Daoy (cell line): Measurements from ENCODE around the gene ZBTB18. TPM values are rescaled to one million over a fixed set of nuclear protein-coding genes. Genes with fewer than 3 reads are reported as not detected.
"Not testable (repeated sequence)": the region's sequence is repeated elsewhere in the genome, so short reads cannot be mapped to it uniquely, and the experiment has no call there.

Experiments used
- DNase-seq: peaks from one replicate; pipeline ENCODE4 v3.0.0-alpha.2; 2015; ENCODE audit warnings: low read depth
- total RNA-seq: library from RNA; depleted of rRNA; stranded (reverse); fragments of >200 nt; shearing (Covaris generic); gene quantifications from 2 replicates; pipeline ENCODE4 v1.2.3, GENCODE V29; 2014; rRNA removed

ZBTB18 gene
- 11.9 and 12.9 TPM in 2 replicates for total RNA-seq

DNA sequence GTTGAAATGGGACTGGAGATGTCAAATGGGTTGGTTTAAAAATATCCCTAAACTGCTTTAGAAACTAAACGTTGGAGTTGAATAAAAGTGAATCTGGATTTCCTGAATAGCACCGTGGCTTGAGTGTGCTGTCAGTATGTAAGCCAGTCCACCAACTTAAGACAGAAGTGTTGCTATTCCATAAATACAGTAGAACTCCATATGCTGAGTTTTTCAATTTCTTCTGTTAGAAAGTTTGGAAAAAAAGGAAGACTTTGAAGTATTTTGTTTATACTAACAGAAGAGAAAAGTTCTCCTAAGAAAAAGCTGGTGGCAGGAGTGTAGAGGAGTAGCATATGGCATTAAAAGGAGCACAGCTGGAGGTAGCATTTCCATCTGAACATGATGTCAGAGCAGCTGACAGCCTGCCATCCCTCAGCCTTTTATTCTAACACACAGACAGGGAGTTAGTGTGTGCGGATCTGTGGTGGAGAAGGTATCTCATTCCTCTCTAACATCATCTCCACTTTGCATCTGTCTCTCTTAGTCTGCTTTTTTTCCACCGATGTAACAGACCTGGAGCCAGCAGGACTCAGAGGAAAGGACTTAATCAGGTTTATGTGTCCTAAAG is at the start of gene ZBTB18:
Gene ZBTB18 (plus strand): TSS at position 449 of the 610 bp plus-strand sequence. CDS start 149 bp downstream, at position 598.
- DNase-seq, result peak; percentile 63

DNA sequence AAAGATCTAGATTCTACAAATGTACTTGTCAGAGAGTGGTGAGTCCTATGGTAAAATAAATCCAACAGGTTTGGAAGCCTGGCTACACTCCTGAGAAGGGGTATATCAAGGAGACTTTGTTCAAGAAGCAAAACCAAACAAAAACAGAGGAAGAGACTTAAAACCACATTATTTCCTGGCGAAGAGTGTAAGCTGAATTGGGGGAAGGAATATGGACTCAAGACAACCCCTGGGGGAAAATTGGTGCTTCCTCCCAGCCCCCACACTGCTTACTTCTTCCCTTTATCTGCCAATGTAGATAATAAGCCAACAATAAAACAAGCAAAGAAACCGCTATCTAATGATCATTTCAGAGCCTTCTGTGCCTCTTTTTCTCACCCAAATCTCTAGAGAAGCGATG is 48.4 kb upstream of the ZBTB18 start:
- no peak for DNase-seq

DNA sequence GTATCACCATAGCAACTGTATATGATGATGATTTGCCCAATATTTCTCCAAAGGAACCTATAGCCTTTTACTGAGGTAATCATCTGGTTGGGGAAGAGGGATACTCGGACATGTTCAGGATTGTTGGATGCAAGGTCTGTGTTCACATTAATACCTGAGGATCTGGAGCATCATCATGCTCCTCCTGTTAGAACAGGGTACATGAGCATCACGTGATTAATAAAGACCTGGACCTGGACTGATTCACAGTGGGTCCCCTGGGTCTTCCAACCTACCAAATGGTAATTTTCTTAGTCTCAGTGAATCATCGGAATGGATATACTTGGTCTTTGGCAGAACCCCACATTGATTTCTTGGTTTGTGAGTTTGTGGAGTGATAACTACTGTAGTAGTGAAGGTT is 45.6 kb upstream of the ZBTB18 start:
- DNase-seq, result no peak

GRCh38 chr1:244006381-244006901 is 44.6 kb upstream of the ZBTB18 start:
- no peak for DNase-seq

- DNase-seq, result no peak
Measured at GRCh38 chr1:244006961-244007360, 44.1 kb upstream of the ZBTB18 start.

GRCh38 chr1:244010191-244010590 is 40.9 kb upstream of the ZBTB18 start:
- peak; percentile 59 for DNase-seq

DNA sequence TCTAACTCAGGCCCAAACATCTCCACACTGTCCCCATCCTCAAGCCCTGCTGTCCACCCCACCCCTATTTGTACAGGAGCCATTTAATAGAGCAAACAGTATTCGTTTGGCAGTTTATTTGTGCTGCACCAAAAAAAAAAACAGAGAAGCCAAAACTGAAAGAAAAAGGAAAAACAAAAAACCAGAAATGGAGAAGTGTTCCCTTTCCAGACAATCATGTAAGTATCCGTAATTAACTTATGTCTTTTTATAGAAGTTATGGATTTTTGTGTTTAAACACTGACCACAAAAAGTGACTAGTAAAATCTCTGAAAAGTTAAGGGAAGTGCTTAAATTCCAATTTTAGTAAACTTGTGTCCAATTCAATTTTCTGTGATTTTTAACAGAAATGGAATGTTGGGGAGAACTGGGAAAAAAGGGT is 40.4 kb upstream of the ZBTB18 start:
- no peak for DNase-seq

- DNase-seq, result no peak
Measured at GRCh38 chr1:244011271-244011670, 39.8 kb upstream of the ZBTB18 start.

- DNase-seq, result no peak
Measured at GRCh38 chr1:244011786-244012185, 39.3 kb upstream of the ZBTB18 start.

DNA sequence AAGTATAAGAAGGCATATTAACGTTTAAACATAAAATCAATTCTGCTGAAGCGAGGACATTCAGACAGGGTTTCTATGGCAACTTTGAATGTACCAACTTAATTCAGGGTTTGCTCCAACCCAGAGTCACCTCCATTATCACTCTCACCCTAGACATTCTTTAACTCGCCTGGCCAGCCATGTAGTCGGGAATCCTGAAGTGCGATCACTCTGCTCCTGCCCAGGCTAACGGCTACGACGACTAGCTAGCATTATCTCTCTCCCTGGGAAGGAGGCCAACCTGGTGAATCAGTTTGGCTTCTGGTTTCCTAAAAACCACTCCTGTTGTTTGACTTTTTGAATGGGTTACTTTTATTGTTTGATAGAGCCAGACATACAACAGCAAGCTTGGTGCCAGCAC is 38.9 kb upstream of the ZBTB18 start:
- DNase-seq, result peak; percentile 86

DNA sequence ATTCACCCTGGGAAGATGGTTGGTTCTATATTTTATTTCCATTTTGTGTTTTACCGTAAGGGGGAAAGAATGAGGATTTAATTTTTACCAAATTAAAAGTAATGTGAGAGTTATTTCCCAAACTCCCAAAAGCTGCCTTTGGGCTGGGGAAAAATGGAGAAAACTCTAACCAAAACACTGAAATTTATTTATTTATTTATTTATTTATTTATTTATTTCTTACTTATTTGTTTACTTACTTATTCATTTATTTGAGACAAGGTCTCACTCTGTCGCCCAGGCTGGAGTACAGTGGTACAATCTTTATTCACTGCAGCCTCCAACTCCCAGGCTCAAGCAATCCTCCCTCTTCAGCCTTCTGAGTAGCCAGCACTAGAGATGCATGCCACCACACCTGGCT is 38.0 kb upstream of the ZBTB18 start:
- DNase-seq, result no peak

GRCh38 chr1:244014862-244015261 is 36.2 kb upstream of the ZBTB18 start:
- not testable (repeated sequence) for DNase-seq

DNA sequence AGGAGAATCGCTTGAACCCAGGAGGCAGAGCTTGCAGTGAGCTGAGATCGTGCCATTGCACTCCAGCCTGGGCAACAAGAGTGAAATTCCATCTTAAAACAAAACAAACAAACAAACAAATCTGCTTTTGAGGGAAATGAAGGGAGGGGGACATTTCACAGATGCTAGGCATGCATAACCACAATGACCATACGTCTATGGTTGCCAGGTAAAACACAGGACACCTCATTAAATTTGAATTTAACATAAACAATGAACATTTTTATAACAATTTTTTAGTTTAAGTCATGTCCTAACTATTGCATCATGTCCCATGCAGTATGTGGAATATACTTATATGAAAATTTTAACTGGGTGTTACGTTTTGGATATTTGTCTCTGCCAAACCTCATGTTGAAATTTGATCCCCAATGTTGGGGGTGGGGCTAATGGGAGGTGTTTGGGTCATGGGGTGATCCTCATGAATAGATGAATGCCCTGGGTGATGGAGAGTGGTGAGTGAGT is 31.0 kb upstream of the ZBTB18 start:
- DNase-seq, result no peak

DNA sequence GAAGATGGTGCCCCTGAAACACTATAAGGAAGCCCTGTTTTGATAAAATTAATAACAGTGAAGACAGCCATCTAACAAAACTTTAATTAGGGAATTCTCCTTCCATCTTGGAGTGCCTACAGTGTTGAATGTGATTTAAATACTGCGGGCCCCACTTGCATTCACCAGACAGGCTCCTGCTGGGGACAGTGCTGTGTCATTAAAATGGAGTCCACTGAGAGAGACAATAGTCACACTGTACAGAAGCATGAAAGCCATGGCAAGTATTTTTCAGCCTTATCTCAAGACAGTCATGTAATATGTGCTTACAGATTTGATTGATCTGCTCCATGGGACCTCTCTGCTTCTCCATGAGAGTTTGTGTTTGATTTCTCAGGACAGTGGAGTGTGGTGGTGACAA is 29.7 kb upstream of the ZBTB18 start:
- DNase-seq, result no peak

DNA sequence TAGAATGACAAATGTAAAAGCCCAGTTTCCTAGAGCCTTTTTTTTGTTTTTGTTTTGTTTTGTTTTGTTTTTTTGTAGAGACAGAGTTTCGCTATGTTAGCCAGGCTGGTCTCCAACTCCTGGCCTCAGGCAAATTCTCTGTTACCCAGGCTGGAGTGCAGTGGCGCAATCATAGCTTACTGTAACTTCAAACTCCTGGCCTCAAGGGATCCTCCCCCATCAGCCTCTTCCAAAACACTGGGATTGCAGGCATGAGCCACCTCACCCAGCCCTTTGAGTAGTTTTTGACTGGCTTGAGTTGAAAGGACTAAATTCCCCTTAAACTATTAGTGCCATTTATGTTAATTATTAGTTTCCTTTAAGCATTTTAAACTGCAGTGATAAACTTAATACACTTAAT is 28.8 kb upstream of the ZBTB18 start:
- DNase-seq, result no peak

DNA sequence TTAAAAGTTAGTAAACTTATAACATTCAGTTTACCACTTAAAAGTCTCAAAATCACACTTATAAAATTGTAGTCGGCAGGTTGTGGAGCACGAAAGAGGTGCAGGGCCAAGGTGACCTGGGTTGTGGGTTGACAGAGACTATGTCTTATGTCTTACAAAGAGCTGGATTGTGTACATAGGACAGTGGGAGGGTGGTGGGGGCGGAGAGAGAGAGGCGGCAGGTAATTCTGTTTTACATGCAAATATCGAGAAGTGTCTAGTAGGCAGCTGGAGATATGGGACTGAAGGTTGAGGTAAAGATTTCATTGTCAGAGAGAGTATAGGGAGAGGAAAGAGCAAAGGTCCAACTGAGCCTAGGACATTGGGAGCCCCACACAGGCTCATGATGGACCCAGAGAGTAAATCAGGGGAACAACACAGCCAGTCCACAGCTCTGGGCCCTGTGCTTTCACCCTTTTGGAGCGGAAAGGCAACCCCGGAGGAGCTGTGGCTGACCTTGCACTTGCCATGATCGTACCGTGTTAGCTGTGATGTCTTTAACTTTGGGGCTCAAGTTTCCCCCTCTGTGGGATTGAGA is 28.1 kb upstream of the ZBTB18 start:
- no peak for DNase-seq

DNA sequence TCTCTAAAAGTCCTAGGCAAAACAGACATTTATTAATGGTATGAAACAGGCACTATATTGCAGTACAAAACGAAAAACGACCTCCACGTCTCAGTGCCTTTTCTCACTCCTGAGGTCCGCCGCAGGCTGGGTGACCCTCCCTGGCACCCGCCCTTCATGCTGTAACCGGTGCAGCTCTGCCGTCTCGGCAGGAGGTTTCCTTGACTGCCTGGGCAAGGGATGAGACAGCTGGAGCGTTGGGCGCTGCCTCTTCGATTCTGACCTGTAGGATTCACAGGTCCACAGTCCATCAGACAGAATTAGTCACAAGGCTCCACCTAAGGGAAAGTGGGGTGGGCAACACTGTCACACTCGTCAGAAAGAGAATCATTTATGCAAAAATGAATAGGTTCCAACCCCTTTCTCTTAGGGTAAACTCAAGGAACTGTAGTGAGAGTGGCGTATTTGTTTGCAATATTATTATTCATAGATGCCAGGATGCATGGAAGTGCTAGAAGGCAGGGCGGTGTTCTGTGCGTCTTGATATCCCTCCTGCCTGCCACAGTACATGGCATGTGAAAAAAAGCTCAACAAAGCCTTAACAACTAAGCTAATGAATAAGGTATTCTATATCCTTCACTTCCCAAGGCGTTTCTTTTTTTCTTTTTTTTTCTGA is 23.5 kb upstream of the ZBTB18 start:
- no peak for DNase-seq

- DNase-seq, result no peak
Measured at GRCh38 chr1:244028701-244029100, 22.4 kb upstream of the ZBTB18 start.

DNA sequence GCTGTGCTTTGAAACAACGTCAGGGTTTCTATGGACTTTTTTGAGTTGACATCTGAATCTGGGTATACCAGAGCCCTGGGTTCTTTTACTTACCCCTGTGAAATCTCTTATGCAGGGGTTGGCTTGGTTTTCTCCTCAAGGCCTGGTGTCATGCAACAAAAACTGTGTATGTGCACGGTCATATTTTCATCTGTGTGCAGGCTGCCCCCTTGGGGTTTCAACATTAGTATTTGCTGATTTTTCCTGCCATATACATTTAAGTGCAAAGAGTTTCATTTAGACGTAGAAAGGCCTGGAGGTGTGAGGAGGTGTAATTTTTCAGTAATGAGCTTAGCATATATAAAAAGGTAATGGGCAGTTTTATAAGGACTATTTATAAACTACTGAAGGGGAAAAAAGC is 22.0 kb upstream of the ZBTB18 start:
- DNase-seq, result no peak

- DNase-seq, result no peak
Measured at GRCh38 chr1:244030481-244031040, 20.5 kb upstream of the ZBTB18 start.

- no peak for DNase-seq
Measured at GRCh38 chr1:244035358-244035757, 15.7 kb upstream of the ZBTB18 start.

DNA sequence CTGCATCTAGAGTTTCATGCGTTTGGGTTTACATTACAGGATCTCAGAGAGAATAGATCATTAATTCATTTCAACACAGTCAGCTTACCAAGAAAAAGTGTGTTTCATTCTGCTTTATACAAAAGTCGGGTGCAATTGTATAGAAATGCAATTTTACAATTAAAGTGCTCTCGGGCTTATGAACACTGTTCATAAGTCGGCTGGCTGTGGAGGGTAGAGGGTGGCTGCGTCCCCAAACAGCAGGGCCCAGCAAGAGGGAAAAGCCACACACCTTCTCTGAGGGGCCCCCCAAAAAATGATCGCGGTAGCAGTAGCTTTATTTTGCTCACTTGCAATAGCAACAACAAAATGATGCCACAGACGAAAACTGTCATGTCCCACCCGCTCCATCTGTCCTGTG is 13.8 kb upstream of the ZBTB18 start:
- DNase-seq, result no peak
